Measurements from ENCODE around the gene KRT14.
"Not testable (repeated sequence)": the region's sequence is repeated elsewhere in the genome, so short reads cannot be mapped to it uniquely, and the experiment has no call there.

KRT14 gene

GRCh38 chr17:41600318-41600717 lies 13.6 kb upstream of the KRT14 start:
- DNase-seq: no peak

DNA sequence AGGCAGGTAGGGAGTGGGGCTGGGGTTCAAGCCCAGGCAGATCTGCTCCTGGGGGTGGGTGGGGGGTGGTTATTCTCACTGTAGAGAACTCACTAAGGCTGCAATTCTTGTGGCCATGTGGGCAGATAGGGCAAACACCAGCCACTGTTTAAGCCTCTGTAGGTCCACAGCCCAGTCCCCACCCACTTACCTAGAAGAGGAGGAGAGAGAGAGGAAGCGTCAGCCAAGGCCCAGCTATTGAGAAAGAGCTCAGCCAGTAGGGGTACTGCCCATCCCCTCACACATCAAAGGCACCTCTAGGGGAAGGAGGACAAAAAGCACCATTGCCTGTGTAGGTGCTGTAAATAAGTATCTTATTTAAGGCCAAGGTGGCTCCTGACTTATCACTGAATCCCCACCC lies 13.0 kb upstream of the KRT14 start:
- DNase-seq: no peak

DNA sequence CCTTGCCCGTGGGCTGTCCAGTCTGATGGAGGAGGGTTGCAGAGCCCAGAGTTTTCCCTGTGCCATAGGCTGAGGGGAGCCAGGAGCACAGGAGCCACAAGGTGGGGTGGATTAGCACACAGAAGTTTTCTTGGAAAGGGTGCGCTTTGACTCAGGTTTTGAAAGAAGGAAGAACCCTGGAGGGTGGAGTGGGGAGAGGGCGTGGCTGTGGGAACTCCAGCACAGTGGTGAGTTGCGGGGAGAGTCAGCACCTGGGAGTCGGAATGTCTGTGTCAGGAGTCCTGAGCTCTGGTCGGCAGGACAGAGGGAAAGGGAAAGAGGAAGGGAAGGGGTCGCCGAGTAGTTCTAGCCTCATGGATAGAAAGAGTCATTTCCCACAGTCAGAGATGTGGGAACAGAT lies 8.9 kb upstream of the KRT14 start:
- no peak for DNase-seq

DNA sequence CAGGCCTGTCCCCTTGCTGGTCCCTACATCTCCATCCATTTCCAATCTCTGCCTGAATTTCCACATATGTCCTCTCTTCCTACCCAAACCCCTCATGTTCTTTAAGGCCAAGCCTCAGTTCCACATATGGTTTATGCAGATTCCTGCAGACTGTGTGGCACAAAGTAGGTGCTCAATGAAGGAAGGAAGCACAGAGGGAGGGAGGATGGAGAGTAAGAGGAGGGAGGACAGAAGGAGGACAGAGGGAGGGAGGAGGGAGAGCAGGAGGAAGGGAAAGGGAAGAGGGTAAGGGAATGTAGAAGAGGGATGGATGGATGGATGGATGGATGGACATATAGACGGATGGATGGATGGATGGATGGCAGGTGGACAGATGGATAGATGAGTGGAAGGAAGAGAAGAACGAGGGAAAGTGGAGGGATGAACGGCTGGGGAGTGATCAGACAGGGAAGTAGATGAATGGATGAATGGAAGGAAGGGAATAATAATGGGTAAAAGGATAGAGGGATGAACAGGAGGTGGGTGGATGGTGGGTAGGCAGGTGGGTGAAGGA lies 7.7 kb upstream of the KRT14 start:
- DNase-seq: no peak

GRCh38 chr17:41593306-41593981 lies 6.7 kb upstream of the KRT14 start:
- no peak for DNase-seq

GRCh38 chr17:41592601-41593305 lies 6.1 kb upstream of the KRT14 start:
- DNase-seq: no peak

GRCh38 chr17:41589301-41589700 lies 2.6 kb upstream of the KRT14 start:
- DNase-seq: no peak

- no peak for DNase-seq
Measured at GRCh38 chr17:41588126-41588810, 1.6 kb upstream of the KRT14 start.

- no peak for DNase-seq
Measured at GRCh38 chr17:41585301-41586056, 1.2 kb downstream of the KRT14 start.

- not testable (repeated sequence) for DNase-seq
Measured at GRCh38 chr17:41584331-41584927, 2.3 kb downstream of the KRT14 start.

GRCh38 chr17:41583137-41584127 lies 3.3 kb downstream of the KRT14 start:
- no peak for DNase-seq

- not testable (repeated sequence) for DNase-seq
Measured at GRCh38 chr17:41582061-41582968, 4.4 kb downstream of the KRT14 start.

GRCh38 chr17:41581366-41582060 lies 5.2 kb downstream of the KRT14 start:
- no peak for DNase-seq

DNA sequence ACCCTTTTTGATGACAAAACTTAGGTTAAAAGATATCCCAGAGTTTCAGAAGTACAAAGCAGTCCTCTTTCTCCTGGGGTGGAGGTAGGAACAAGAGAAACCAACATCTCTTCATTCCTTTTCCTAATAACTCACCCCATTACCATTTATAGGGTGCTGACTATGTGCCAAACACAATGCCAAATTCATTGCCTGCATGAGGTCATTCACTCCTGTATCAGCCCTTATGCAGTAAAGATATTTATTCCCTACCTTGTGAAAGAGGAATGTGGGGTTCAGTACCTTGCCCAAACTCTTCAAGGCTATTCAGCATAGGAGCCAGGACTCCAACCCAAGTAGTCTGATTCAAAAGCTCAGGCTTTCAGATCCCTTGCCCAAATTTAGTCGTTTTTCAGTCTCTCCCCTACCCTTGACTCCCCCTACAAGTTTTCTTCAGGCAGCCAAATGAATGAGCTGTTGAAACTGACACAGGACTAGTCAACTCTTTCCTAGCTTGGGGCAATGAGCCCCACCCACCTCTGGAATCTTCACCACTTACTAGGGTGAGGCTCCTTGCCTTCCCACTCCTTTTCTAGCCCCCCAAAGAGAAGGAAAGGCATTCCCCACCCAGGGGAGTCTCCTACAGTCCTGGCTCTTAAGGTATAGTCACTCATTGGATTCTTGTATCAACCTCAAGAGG lies 5.9 kb downstream of the KRT14 start:
- no peak for DNase-seq

DNA sequence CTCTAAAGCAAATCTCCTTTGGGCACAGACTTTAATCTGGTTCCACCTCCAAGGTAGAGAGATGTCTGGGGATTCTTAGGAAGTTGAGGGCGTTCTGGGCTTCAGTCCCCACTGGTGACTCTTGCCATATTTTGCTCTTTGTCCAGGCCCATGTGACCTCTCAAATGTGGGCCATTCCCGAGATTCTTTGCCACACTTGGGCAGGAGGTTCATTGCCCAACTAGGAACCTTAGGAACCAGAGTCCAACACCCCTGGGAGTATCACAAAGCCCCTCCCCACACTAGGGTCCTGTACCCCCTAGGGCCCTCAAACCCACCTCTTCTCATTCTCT lies 6.5 kb downstream of the KRT14 start:
- no peak for DNase-seq

- peak; percentile 82 for DNase-seq
Measured at GRCh38 chr17:41579484-41580243, 7.0 kb downstream of the KRT14 start.

GRCh38 chr17:41578971-41579370 lies 7.7 kb downstream of the KRT14 start:
- DNase-seq: no peak

DNA sequence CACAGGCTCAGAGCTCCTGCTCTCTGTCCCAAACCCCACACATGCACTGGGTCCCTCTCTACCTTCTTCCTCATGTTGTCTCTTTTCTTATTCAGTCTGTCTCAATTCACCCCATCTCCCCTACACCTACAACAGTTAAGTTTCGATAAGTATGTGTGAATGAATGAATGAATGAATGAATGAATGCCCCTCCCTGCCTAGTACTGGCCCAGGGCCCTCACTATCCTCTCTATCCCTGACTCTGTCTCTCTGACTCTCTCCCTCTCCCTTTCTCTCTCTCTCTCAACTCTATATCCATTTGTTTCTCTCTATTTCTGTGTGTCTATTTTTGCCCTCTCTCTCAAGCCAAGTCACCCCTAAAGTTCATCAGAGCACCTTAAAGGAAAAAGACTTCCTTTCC lies 8.2 kb downstream of the KRT14 start:
- DNase-seq: no peak
